ENCODE measurements around the gene ANKRD35.
"Not testable (repeated sequence)": the region's sequence is repeated elsewhere in the genome, so short reads cannot be mapped to it uniquely, and the experiment has no call there.

Gene ANKRD35

GRCh38 chr1:145822779-145823331 is 62.8 kb downstream of the ANKRD35 start:
- in situ Hi-C loops (cut with MboI; ENCODE audit: low sequenced_read_pairs): not testable (repeated sequence)

DNA sequence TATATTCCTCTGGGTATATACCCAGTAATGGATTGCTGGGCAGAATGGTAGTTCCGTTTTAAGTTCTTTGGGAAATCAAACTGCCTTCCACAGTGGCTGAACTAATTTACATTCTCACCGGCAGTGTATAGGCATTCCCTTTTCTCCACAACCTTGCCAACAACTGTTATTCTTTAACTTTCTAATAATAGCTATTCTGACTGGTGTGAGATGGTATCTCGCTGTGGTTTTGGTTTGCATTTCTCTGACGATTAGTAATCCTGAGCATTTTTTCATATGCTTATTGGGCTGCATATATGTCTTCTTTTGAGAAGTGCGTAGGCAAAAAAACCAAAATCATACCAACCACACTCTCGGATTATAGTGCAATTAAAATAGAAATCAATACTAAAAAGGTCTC is 67.6 kb downstream of the ANKRD35 start:
- in situ Hi-C loops (cut with MboI; ENCODE audit: low sequenced_read_pairs): not testable (repeated sequence)

All from HL-60/S4 (cell line).